Caco-2 (cell line): ENCODE results near the gene RALBP1. TPM values are rescaled to one million over a fixed set of nuclear protein-coding genes. Genes with fewer than 3 reads are reported as not detected.

Experiments
- BruUV-seq: library from RNA; stranded (reverse); fragments of 400-500 nt; replicated peaks from 2 replicates; lab custom pipeline; 2021; lab: Mats Ljungman, UMichigan
- CTCF ChIA-PET: fragments of 300-600 bp; sonication (Branson Sonifier 250); formaldehyde crosslinking; loops from one replicate; lab custom pipeline; 2022; ENCODE audit warnings: antibody characterized with exemption; lab: Charles Lee
- POLR2A ChIA-PET: fragments of 300-600 bp; sonication (Branson Sonifier 250); formaldehyde crosslinking; loops from one replicate; lab custom pipeline; 2022; ENCODE audit warnings: antibody characterized with exemption; lab: Charles Lee
- DNase-seq, 2 experiments: peaks; one replicate each; pipeline versions ENCODE4 v3.0.0 to v3.0.0-alpha.2; 2020 to 2022
- H3K27me3 ChIP-seq: replicated peaks from 2 replicates; pipeline ENCODE4 v1.6.0; 2011; ENCODE audit warnings: low read length; ENCODE audit not compliant: control insufficient read depth, insufficient read depth
- H3K36me3 ChIP-seq: 2 replicates; pipeline ENCODE4 v1.5.1; 2011; ENCODE audit warnings: low read length; ENCODE audit not compliant: control insufficient read depth, insufficient read depth
- H3K4me1 ChIP-seq: fragments of 250-450 bp; sonication (Bioruptor Pico); 2 replicates; pipeline ENCODE4 v1.5.1; 2020; ENCODE audit warnings: mild to moderate bottlenecking
- H3K4me3 ChIP-seq: 2 replicates; pipeline ENCODE4 v1.5.1; 2011; ENCODE audit warnings: low read depth, mild to moderate bottlenecking, control low read depth, low read length
- H3K9me3 ChIP-seq: fragments of 250-450 bp; sonication (Bioruptor Pico); 2 replicates; pipeline ENCODE4 v1.5.1; 2020; ENCODE audit warnings: mild to moderate bottlenecking, moderate library complexity
- H3K27ac Mint-ChIP-seq: one replicate; pipeline ENCODE4 v1.8.0; 2022; ENCODE audit warnings: mixed read lengths; ENCODE audit not compliant: unreplicated experiment
- H3K27me3 Mint-ChIP-seq: one replicate; pipeline ENCODE4 v1.8.0; 2022; ENCODE audit warnings: mixed read lengths; ENCODE audit not compliant: insufficient read depth, unreplicated experiment
- H3K36me3 Mint-ChIP-seq: one replicate; pipeline ENCODE4 v1.8.0; 2022; ENCODE audit warnings: mild to moderate bottlenecking, mixed read lengths; ENCODE audit not compliant: insufficient read depth, unreplicated experiment
- H3K4me1 Mint-ChIP-seq: one replicate; pipeline ENCODE4 v1.8.0; 2022; ENCODE audit warnings: low read depth, mixed read lengths; ENCODE audit not compliant: unreplicated experiment
- H3K4me3 Mint-ChIP-seq: one replicate; pipeline ENCODE4 v1.8.0; 2022; ENCODE audit warnings: mild to moderate bottlenecking, moderate library complexity, mixed read lengths; ENCODE audit not compliant: unreplicated experiment
- H3K9me3 Mint-ChIP-seq: one replicate; pipeline ENCODE4 v1.8.0; 2022; ENCODE audit warnings: mixed read lengths; ENCODE audit not compliant: unreplicated experiment
- intact Hi-C: fragments of 100-400 bp; cut with micrococcal nuclease; formaldehyde crosslinking; loops from one replicate; pipeline ENCODE4 v1.10.0; 2022; ENCODE audit not compliant: unreplicated experiment
- total RNA-seq: library from RNA; stranded (reverse); gene quantifications from 2 replicates; pipeline ENCODE4 v1.2.3, GENCODE V29; 2022
- TF ChIP-seq, protein P1 (sequence below), 2 experiments: fragments of 200-600 bp in 1 of 2; IDR thresholded peaks; 1 replicate in 1 of 2; 2 replicates in 1 of 2; pipeline versions ENCODE4 v1.5.1 to v1.8.0; 2011 to 2022; ENCODE audit warnings: antibody characterized with exemption in 1 of 2, control low read depth in 1 of 2, inconsistent platforms in 1 of 2, low read depth in 1 of 2, low read length in 1 of 2, mild to moderate bottlenecking in 1 of 2, moderate library complexity in 1 of 2; ENCODE audit not compliant: insufficient read depth in 1 of 2, severe bottlenecking in 1 of 2, unreplicated experiment in 1 of 2

The RALBP1 gene
- total RNA-seq, 1 experiment from 2014 or later = 66.3 TPM

GRCh38 chr18:9522952-9523351 lies 47.6 kb downstream of the RALBP1 start:
- POLR2A ChIA-PET = no interaction called here
- H3K36me3 Mint-ChIP-seq = peaks cover 42% of the 10 kb centered on the region
- no peak overlapping the region for H3K4me3 Mint-ChIP-seq
- TF ChIP-seq, protein P1, sequence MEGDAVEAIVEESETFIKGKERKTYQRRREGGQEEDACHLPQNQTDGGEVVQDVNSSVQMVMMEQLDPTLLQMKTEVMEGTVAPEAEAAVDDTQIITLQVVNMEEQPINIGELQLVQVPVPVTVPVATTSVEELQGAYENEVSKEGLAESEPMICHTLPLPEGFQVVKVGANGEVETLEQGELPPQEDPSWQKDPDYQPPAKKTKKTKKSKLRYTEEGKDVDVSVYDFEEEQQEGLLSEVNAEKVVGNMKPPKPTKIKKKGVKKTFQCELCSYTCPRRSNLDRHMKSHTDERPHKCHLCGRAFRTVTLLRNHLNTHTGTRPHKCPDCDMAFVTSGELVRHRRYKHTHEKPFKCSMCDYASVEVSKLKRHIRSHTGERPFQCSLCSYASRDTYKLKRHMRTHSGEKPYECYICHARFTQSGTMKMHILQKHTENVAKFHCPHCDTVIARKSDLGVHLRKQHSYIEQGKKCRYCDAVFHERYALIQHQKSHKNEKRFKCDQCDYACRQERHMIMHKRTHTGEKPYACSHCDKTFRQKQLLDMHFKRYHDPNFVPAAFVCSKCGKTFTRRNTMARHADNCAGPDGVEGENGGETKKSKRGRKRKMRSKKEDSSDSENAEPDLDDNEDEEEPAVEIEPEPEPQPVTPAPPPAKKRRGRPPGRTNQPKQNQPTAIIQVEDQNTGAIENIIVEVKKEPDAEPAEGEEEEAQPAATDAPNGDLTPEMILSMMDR (IDR thresholded peaks at IDR 0.05; ENCODE audit: insufficient read depth in 1 of 2, low read depth in 1 of 2, low read length in 1 of 2, severe bottlenecking in 1 of 2, unreplicated experiment in 1 of 2) = no peak
- no peak for DNase-seq
- peaks cover 6% of the 10 kb centered on the region for H3K4me1 Mint-ChIP-seq
- Histone ChIP-seq H3K4me1 (0 out of 2 replicates have a peak, but pooled peaks cover 8% of the 10 kb centered on the region), H3K27me3 (no peaks in the 10 kb centered on the region), H3K4me3 (no peak overlapping the region), H3K36me3 (peaks cover 1% of the 10 kb centered on the region; the same call in 1 of the 2 replicates), H3K9me3 (peaks cover 6% of the 10 kb centered on the region)
- H3K9me3 Mint-ChIP-seq = peaks cover 14% of the 10 kb centered on the region
- H3K27ac Mint-ChIP-seq = no peak overlapping the region
- CTCF ChIA-PET = no interaction called here
- no TSS peak for BruUV-seq
- intact Hi-C loops = no loop called here
- H3K27me3 Mint-ChIP-seq = no peaks in the 10 kb centered on the region

- intact Hi-C loops = no loop called here
- POLR2A ChIA-PET = no interaction called here
- DNase-seq = no peak
Measured at GRCh38 chr18:9526458-9526857, 51.1 kb downstream of the RALBP1 start.

DNA sequence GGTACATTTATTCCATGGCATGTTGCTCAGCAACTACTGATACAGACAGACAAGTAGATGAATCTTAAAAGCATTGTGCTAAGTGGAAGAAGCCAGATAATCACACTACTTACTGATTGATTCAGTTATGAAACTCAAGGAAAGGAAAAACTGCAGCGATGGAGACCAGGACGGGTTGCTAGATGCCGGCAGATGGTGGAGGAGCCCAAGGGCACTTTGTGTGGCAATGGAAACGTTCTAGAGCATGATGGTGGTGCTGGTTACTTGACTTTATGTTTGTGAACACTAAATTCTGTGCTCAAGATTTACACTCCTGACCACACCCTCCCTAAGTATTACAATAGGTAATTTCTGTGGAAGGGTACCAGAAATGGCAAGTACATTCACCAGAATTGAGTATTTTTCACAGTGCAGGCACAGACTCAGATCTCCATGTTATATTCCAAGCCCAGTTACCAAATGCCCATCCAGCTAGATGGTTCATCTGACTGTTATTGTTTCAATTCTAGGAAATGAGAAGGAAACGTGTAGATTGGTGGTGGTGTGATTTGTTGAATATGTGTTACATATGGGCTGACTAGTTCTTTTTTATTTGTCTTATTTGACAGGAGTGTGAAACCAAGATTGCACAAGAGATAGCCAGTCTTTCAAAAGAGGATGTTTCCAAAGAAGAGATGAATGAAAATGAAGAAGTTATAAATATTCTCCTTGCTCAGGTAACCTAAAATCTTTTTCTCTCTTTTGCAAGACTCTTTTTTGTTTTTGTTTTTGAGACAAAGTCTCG lies 55.1 kb downstream of the RALBP1 start:
- Histone ChIP-seq H3K36me3 (peaks cover 2% of the 10 kb centered on the region; the same call in 1 of the 2 replicates), H3K9me3 (peaks cover 10% of the 10 kb centered on the region), H3K4me1 (peaks cover 6% of the 10 kb centered on the region), H3K4me3 (no peak overlapping the region), H3K27me3 (no peaks in the 10 kb centered on the region)
- CTCF ChIA-PET = no interaction called here
- BruUV-seq = no TSS peak
- H3K4me1 Mint-ChIP-seq = no peaks in the 10 kb centered on the region
- no peaks in the 10 kb centered on the region for H3K27me3 Mint-ChIP-seq
- DNase-seq = no peak
- TF ChIP-seq, protein P1 (IDR thresholded peaks at IDR 0.05; ENCODE audit: insufficient read depth in 1 of 2, low read depth in 1 of 2, low read length in 1 of 2, severe bottlenecking in 1 of 2, unreplicated experiment in 1 of 2) = no peak
- peaks cover 24% of the 10 kb centered on the region for H3K9me3 Mint-ChIP-seq
- no peak overlapping the region for H3K27ac Mint-ChIP-seq
- POLR2A ChIA-PET = no interaction called here
- intact Hi-C loops = no loop called here
- no peak overlapping the region for H3K4me3 Mint-ChIP-seq
- peaks cover 74% of the 10 kb centered on the region for H3K36me3 Mint-ChIP-seq

More at GRCh38 chr18:9526458-9526857, 51.1 kb downstream of the RALBP1 start:
- Histone ChIP-seq H3K36me3 (peaks cover 1% of the 10 kb centered on the region; the same call in 1 of the 2 replicates), H3K4me1 (0 out of 2 replicates have a peak, but pooled peaks cover 4% of the 10 kb centered on the region), H3K4me3 (no peak overlapping the region), H3K9me3 (peaks cover 10% of the 10 kb centered on the region), H3K27me3 (no peaks in the 10 kb centered on the region)
- CTCF ChIA-PET = no interaction called here
- Mint-ChIP-seq H3K9me3 (peaks cover 24% of the 10 kb centered on the region), H3K4me1 (no peaks in the 10 kb centered on the region), H3K36me3 (peaks cover 72% of the 10 kb centered on the region), H3K27me3 (no peaks in the 10 kb centered on the region), H3K27ac (no peak overlapping the region), H3K4me3 (no peak overlapping the region)
- TF ChIP-seq, protein P1 (IDR thresholded peaks at IDR 0.05; ENCODE audit: insufficient read depth in 1 of 2, low read depth in 1 of 2, low read length in 1 of 2, severe bottlenecking in 1 of 2, unreplicated experiment in 1 of 2) = no peak
- no TSS peak for BruUV-seq
